Measurements from ENCODE around the gene RSPRY1. TPM values are rescaled to one million over a fixed set of nuclear protein-coding genes. Genes with fewer than 3 reads are reported as not detected.

RSPRY1 gene
- total RNA-seq, 1 donor from 2014 or later = 49.6 TPM

Other genes with a start within 250 kb of the RSPRY1 start
- gene CETP, start 224.4 kb upstream of the RSPRY1 start, total RNA-seq = 0.26 TPM
- gene NLRC5, start 196.8 kb upstream of the RSPRY1 start, total RNA-seq = 37.2 TPM
- 16.1 TPM for gene CPNE2, start 93.7 kb upstream of the RSPRY1 start, total RNA-seq
- 76.1 TPM for gene PSME3IP1, start 290 bp upstream of the RSPRY1 start, total RNA-seq
- gene ARL2BP, start 58.9 kb downstream of the RSPRY1 start, total RNA-seq = 46.4 TPM
- gene PLLP, start 98.3 kb downstream of the RSPRY1 start, total RNA-seq = 206 TPM
- gene CCL22, start 172.5 kb downstream of the RSPRY1 start, total RNA-seq = 1.4 TPM
- 19.7 TPM for gene CX3CL1, start 186.2 kb downstream of the RSPRY1 start, total RNA-seq
- not detected for gene CCL17, start 218.4 kb downstream of the RSPRY1 start, total RNA-seq

All from mucosa of gallbladder (tissue), 1 donor.